SW480 (cell line): ENCODE results near the gene NIT1.

Experiments
- DNase-seq: peaks from one replicate; pipeline ENCODE4 v3.0.0-alpha.2; 2016; ENCODE audit warnings: low spot score

NIT1 gene

GRCh38 chr1:161083748-161084596, 33.9 kb upstream of the NIT1 start:
- no peak for DNase-seq

- DNase-seq = no peak
Measured at GRCh38 chr1:161084597-161084988, 33.3 kb upstream of the NIT1 start.

- DNase-seq = no peak
Measured at GRCh38 chr1:161085165-161085564, 32.7 kb upstream of the NIT1 start.

- DNase-seq = no peak
Measured at GRCh38 chr1:161086457-161086856, 31.4 kb upstream of the NIT1 start.

GRCh38 chr1:161088587-161089110, 29.3 kb upstream of the NIT1 start:
- DNase-seq = no peak

GRCh38 chr1:161089251-161089924, 28.5 kb upstream of the NIT1 start, which contains the start of gene NECTIN4:
Gene NECTIN4, minus strand, starts transcription at chr1:161089558. Its CDS starts 262 bp downstream, at chr1:161089296.
- no peak for DNase-seq

GRCh38 chr1:161089938-161090337, 28.0 kb upstream of the NIT1 start:
- DNase-seq = no peak

- DNase-seq = no peak
Measured at GRCh38 chr1:161090617-161091016, 27.3 kb upstream of the NIT1 start.

- no peak for DNase-seq
Measured at GRCh38 chr1:161091093-161091492, 26.8 kb upstream of the NIT1 start.

- DNase-seq = no peak
Measured at GRCh38 chr1:161091796-161092507, 26.0 kb upstream of the NIT1 start.

GRCh38 chr1:161092621-161093028, 25.3 kb upstream of the NIT1 start:
- DNase-seq = no peak

GRCh38 chr1:161094481-161094880, 23.4 kb upstream of the NIT1 start:
- no peak for DNase-seq

GRCh38 chr1:161095230-161095629, 22.7 kb upstream of the NIT1 start:
- no peak for DNase-seq

GRCh38 chr1:161096015-161096414, 21.9 kb upstream of the NIT1 start:
- DNase-seq = no peak

GRCh38 chr1:161096530-161096929, 21.4 kb upstream of the NIT1 start:
- DNase-seq = no peak

- DNase-seq = peak; percentile 91
Measured at GRCh38 chr1:161098210-161099068, 19.5 kb upstream of the NIT1 start, which contains the start of gene KLHDC9. Gene KLHDC9, plus strand, starts transcription at chr1:161098361. Its CDS starts 175 bp downstream, at chr1:161098536.

GRCh38 chr1:161099090-161099802, 18.7 kb upstream of the NIT1 start:
- no peak for DNase-seq

GRCh38 chr1:161100556-161100955, 17.3 kb upstream of the NIT1 start:
- no peak for DNase-seq

- DNase-seq = no peak
Measured at GRCh38 chr1:161106431-161106830, 11.5 kb upstream of the NIT1 start.

- no peak for DNase-seq
Measured at GRCh38 chr1:161111117-161111516, 6.8 kb upstream of the NIT1 start.

- no peak for DNase-seq
Measured at GRCh38 chr1:161111527-161111926, 6.4 kb upstream of the NIT1 start.
